Jurkat, Clone E6-1 (cell line): Measurements from ENCODE around the gene IDH3G.
"Not testable (repeated sequence)": the region's sequence is repeated elsewhere in the genome, so short reads cannot be mapped to it uniquely, and the experiment has no call there.

Experiments
- DNase-seq: peaks from one replicate; pipeline ENCODE4 v3.0.0-alpha.2; 2011; ENCODE audit warnings: low read depth, low spot score
- H3K4me3 ChIP-seq: 2 replicates; pipeline ENCODE4 v1.5.1; 2011; ENCODE audit warnings: mild to moderate bottlenecking, low read length, control low read depth, moderate library complexity

IDH3G gene

GRCh38 chrX:153766871-153767673 lies 27.1 kb downstream of the IDH3G start:
- no peak for DNase-seq
- H3K4me3 ChIP-seq, result no peak overlapping the region

- peak overlapping the region; percentile 27 for H3K4me3 ChIP-seq
- DNase-seq, result peak; percentile 45
Measured at GRCh38 chrX:153766098-153766817, 27.9 kb downstream of the IDH3G start.

GRCh38 chrX:153765138-153766079 lies 28.8 kb downstream of the IDH3G start:
- DNase-seq, result no peak
- no peak overlapping the region; the same call in 1 of the 2 replicates for H3K4me3 ChIP-seq

DNA sequence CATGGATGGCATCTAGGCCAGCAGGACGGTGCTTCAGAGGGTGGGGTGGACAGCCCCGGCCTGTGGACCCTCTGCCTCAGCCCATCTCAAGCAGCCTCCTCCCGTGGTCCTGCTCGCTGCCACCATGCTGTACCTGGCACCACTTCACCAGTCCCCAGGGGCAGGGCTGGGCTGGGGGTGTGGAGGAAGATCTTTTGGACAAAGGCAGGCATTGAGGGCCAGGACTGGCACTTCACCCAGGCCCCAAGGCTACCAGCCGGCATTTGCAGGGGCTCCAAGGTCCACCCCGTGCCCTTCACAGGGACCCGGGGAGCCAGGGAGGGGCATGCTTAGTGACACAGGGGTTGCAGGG lies 29.4 kb downstream of the IDH3G start:
- no peak overlapping the region for H3K4me3 ChIP-seq
- no peak for DNase-seq

- no peak within 1 kb of the TSS for H3K4me3 ChIP-seq
- peak; percentile 26 for DNase-seq
Measured at GRCh38 chrX:153763989-153764755, 30.0 kb downstream of the IDH3G start, which contains the start of gene PLXNB3. Gene PLXNB3 (plus strand): TSS chrX:153764249. CDS start chrX:153765536, 1,287 bp downstream.

- H3K4me3 ChIP-seq, result no peak overlapping the region
- no peak for DNase-seq
Measured at GRCh38 chrX:153763298-153763932, 30.8 kb downstream of the IDH3G start.

DNA sequence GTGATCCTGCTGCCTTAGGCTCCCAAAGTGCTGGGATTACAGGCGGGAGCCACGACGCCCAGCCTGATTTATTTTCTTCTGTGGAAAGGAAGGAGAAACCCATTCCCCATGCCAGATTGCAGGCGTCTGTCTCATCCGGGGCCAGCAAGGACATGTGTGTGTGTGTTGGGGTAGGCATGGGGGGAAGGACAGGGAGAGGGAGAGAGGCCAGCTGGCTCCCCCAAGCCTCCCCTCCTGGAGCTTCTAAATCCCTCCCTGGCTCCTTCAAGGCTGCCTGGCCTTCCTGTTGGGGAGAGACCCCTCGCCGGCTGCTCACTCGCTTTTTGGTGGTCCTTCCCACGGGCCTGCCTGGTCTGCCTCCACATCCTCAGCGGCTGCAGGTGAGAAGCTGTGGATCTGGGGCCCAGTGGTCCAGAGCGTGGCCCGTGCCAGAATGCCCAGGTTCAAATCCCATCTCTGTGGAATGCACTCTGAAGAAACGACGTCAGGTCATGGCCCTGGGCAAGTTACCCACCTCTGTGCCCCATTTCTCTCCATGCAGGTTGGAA lies 31.5 kb downstream of the IDH3G start:
- no peak overlapping the region for H3K4me3 ChIP-seq
- DNase-seq, result no peak

DNA sequence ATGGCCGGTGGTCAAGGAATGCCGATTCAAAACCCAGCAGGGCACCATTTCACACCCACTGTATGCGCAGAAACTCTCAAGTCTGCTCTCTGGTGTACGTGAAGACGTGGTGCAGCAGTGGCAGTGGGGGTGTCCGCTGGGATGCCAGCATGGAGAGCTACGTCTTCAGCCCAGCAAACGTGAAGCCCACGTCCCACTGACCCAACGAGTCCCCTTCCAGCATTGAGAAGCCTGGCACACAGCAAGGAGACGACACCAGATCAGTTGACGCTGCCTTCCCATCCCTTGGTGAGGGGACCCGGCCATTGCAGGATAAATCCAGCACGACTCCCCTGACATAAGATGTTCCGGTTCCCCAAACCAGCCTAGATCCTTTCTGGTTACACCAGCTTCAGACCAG lies 32.3 kb downstream of the IDH3G start:
- no peak for DNase-seq
- H3K4me3 ChIP-seq, result no peak overlapping the region

GRCh38 chrX:153755136-153755535 lies 39.0 kb downstream of the IDH3G start:
- no peak for DNase-seq
- no peak overlapping the region for H3K4me3 ChIP-seq

DNA sequence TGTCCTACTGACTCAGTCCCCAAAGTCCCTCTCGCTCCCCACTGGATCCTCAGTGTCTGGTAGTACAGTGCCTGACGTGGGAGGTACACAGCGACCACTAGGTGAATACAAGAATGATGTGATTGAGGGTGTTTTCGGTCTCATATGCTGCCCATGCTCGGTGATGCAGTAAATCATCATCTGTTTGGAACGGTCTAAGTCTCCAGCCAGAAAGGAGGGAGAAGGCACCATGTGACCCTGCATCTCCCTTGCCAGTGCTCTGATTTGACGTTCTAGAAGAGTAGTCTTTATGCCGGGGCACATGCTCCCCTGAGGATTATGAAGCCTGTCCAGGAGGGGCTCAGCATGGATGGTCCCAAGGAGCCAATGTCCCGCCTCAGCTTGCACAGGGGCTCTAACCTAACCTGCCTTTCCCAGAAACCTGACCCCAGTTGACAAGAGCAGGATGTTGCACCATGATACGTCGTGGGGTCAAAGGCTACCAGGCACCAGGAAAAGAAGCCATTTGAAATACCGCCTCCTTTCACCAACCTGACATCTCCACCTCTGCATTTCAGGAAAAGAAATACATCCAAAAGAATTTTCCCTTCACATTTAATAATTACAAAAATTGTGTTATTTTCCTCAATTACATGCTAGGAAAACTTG lies 43.9 kb downstream of the IDH3G start:
- H3K4me3 ChIP-seq, result no peak overlapping the region
- DNase-seq, result no peak

DNA sequence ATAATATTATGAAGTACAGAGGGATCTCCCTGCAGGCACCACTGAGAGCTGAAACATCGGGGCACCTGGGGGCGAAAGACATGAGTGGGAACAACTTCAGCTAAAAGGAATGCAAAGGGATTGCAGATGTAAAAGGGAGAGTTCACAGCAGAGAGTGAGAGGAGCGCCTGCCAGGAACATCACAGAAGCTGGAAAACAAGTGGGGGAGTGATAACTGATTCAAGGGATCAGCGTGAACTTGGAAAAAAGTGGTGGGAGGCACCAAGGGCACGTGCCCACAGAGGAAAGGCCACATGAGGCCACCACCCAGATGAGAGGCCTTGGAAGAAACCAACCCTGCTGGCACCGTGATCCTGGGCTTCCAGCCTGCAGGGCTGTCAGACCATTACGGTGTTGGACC lies 45.2 kb downstream of the IDH3G start:
- H3K4me3 ChIP-seq, DNase-seq: not testable (repeated sequence)

GRCh38 chrX:153746991-153747390 lies 47.2 kb downstream of the IDH3G start:
- not testable (repeated sequence) for H3K4me3 ChIP-seq

DNA sequence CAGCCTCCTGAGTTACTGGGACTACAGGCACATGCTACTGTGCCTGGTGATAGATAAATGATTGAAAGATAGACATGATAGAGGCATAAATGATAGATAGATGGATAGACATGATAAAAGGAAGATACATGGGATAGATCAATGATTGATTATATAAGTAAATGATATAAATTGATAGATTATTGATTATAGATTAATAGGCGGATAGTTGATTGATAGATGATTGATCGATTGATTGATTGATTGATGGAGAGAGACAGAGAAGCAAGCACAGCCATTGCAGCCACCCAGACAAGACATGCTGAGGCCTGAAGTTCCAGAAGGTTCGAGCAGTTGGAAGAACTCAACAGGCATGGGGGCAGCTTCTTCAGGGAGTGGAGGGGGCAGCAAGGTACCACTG lies 47.8 kb downstream of the IDH3G start:
- no peak overlapping the region for H3K4me3 ChIP-seq
- DNase-seq, result no peak

More at GRCh38 chrX:153746991-153747390, 47.2 kb downstream of the IDH3G start:
- not testable (repeated sequence) for DNase-seq

GRCh38 chrX:153745067-153745433 lies 49.1 kb downstream of the IDH3G start:
- not testable (repeated sequence) for DNase-seq, H3K4me3 ChIP-seq

GRCh38 chrX:153744210-153745066 lies 49.7 kb downstream of the IDH3G start:
- H3K4me3 ChIP-seq, result no peak overlapping the region
- DNase-seq, result no peak

- not testable (repeated sequence) for H3K4me3 ChIP-seq, DNase-seq
Measured at GRCh38 chrX:153743468-153744209, 50.5 kb downstream of the IDH3G start.
